GM19099 (cell line): ENCODE results near the gene HIGD1A.

Experiments used
- POLR2A ChIP-seq: IDR thresholded peaks from 3 replicates; pipeline ENCODE4 v1.6.1; 2011; ENCODE audit warnings: low read depth; ENCODE audit not compliant: insufficient read length; ENCODE audit errors: extremely low read depth

HIGD1A gene

GRCh38 chr3:42836150-42837123 is 32.1 kb upstream of the HIGD1A start:
- TF ChIP-seq POLR2A: no peak

DNA sequence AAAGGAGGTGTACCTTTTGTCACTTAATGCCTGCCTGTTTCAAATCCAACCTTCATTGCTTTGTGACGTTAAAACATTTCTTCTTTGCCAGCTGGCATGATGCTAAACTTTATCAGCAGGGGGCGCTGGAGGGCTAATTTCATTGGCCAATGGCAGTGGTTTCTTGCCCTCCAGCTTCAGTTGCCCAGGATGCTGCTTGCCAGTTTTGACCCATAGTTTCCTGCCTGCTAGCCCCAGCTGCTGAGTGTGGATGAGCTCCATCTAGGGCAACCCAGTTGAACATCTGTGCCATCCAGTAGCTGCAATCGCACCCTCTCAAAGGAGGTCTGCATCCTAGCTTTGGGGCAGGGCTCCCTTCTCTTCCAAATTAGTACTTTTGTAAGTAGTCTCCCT is 27.0 kb upstream of the HIGD1A start:
- no peak for TF ChIP-seq POLR2A

- TF ChIP-seq POLR2A: no peak
These were observed 26.4 kb upstream of the HIGD1A start for GRCh38 chr3:42830437-42831320.

GRCh38 chr3:42829628-42830436 is 25.5 kb upstream of the HIGD1A start:
- no peak for TF ChIP-seq POLR2A

- no peak for TF ChIP-seq POLR2A
These were observed 24.9 kb upstream of the HIGD1A start for GRCh38 chr3:42829083-42829627.

GRCh38 chr3:42827654-42828053 is 23.4 kb upstream of the HIGD1A start:
- no peak for TF ChIP-seq POLR2A

DNA sequence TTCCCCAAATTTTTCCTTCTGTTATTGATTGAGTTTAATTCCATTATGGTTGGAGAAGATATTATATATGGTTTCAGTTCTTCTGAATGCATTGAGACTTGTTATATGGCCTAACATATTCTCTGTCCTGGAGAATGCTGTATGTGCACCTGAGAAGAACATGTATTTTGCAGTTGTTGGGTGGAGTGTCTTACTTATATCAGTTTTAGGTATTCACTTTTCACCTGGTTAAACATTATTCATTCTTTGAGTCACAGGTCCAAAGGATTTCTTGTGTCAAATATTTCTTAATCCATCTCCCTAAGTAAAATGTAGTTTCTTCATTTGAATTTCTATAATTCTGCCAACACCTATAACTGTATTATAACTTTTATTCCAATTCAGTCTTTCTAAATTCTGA is 22.7 kb upstream of the HIGD1A start:
- TF ChIP-seq POLR2A: no peak

GRCh38 chr3:42826141-42826540 is 21.9 kb upstream of the HIGD1A start:
- no peak for TF ChIP-seq POLR2A

- no peak for TF ChIP-seq POLR2A
These were observed 19.1 kb upstream of the HIGD1A start for GRCh38 chr3:42823351-42823750.

GRCh38 chr3:42822828-42823227 is 18.5 kb upstream of the HIGD1A start:
- TF ChIP-seq POLR2A: no peak

DNA sequence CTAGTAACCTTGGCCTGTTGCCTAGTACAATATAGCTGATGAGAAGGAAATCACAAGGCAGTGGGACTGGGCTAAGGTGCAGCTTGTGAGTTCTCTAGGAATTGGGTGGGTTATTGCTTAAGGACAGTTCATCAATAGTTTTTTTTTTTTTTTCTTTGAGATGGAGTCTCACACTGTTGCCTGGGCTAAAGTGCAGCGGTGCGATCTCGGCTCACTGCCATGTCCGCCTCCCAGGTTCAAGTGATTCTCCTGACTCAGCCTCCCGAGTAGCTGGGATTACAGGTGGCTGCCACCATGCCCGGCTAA is 16.4 kb upstream of the HIGD1A start:
- no peak for TF ChIP-seq POLR2A

DNA sequence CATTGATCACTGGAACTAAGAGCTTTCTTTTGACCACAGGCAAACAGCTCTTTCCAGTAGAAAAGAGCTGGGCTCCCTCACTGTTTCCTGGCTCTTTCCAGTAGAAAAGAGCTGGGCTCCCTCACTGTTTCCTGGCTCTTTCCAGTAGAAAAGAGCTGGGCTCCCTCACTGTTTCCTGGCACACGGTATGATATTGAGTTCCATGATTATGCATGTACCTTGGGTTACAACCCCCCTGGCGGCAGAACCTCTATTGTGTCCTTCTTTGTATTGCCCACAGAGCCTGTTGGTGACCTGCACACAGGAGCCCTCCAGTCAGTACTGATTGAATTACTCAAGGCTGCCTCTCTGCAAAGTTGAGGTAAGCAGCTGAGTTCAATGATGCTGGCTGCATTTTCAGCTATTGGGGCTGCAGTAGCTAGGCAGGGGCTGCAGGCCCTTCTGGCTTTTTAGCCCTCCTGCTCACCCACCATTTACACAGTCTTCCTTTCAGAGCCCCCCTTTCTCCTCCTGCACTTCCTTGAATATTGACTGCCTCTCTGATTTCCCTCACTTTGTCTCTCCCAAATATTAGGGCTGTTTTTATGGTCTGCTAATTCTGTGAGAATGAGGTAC is 15.2 kb upstream of the HIGD1A start:
- no peak for TF ChIP-seq POLR2A

DNA sequence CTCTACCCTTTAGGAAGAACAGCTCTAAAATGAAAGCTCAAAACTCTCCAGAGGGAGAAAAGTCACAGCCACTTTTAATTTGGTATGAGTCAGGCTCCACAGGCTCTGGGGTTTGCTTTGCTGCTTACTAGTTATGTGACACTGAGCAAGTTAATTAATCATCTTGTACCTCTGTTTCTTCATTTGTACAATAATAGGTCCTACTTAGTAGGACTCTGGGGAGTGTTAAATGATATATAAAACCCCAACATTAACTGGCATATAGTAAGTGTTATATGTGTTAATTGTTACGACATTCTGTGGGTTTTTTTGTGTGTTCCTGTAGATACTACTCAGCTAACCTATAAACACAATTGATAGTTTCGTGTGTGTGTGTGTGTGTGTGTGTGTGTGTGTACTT is 11.5 kb upstream of the HIGD1A start:
- no peak for TF ChIP-seq POLR2A

GRCh38 chr3:42814914-42815507 is 10.7 kb upstream of the HIGD1A start:
- TF ChIP-seq POLR2A: no peak

DNA sequence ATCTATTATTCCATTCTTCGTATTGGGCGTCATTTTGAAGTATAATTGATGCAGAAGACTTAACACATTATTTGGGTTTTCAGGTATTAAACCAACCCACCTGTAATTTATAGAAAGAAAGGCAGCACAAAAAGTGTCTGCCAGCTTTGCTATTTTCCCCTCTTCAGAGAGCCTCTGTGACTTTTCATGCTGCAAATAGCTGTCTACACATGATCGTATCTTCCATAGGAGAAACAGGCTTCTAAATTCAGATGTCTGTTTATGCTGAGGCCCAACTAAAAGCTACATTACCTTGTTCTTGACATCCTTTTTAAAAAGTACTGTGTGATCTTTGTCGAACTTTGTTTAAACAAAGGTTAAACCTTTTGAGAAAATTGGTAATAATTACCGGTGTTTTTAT is 10.0 kb upstream of the HIGD1A start:
- TF ChIP-seq POLR2A: no peak

- TF ChIP-seq POLR2A: no peak
These were observed 4.9 kb upstream of the HIGD1A start, which contains the start of gene ACKR2 for GRCh38 chr3:42809202-42809601. Gene ACKR2, plus strand, starts transcription at chr3:42809445. Its CDS starts 55,058 bp downstream, at chr3:42864503.
